Osteoblast (primary cell): Measurements from ENCODE around the gene AHNAK2. TPM values are rescaled to one million over a fixed set of nuclear protein-coding genes. Genes with fewer than 3 reads are reported as not detected.

Source experiments
- DNase-seq: peaks from one replicate; pipeline ENCODE4 v3.0.0; 2011; ENCODE audit warnings: low spot score, mixed read lengths; ENCODE audit not compliant: insufficient read length; ENCODE audit errors: missing footprints
- H2AFZ ChIP-seq: 2 replicates; pipeline ENCODE4 v1.6.0; 2011; ENCODE audit warnings: mild to moderate bottlenecking, low read length
- H3K27ac ChIP-seq: 2 replicates; pipeline ENCODE4 v1.5.1; 2011; ENCODE audit warnings: mild to moderate bottlenecking, low read depth, low read length, moderate library complexity
- H3K27me3 ChIP-seq: 2 replicates; pipeline ENCODE4 v1.6.0; 2012; ENCODE audit warnings: mild to moderate bottlenecking, control low read depth, inconsistent platforms, low read length, moderate library complexity; ENCODE audit not compliant: insufficient read depth
- H3K36me3 ChIP-seq: 2 replicates; pipeline ENCODE4 v1.5.1; 2011; ENCODE audit warnings: mild to moderate bottlenecking, low read length, control low read depth, moderate library complexity; ENCODE audit not compliant: insufficient read depth
- H3K4me1 ChIP-seq: 2 replicates; pipeline ENCODE4 v1.5.1; 2011; ENCODE audit warnings: mild to moderate bottlenecking, low read length, control low read depth, moderate library complexity; ENCODE audit not compliant: insufficient read depth
- H3K4me2 ChIP-seq: 2 replicates; pipeline ENCODE4 v1.6.0; 2011; ENCODE audit warnings: mild to moderate bottlenecking, low read length; ENCODE audit not compliant: insufficient read depth
- H3K4me3 ChIP-seq: fragments of 200-600 bp; sonication (generic); 3 replicates; pipeline ENCODE4 v1.5.1; 2012; ENCODE audit warnings: mild to moderate bottlenecking, low read length, inconsistent platforms; ENCODE audit not compliant: insufficient read depth
- H3K79me2 ChIP-seq: 2 replicates; pipeline ENCODE4 v1.6.0; 2012; ENCODE audit warnings: mild to moderate bottlenecking, low read length, control low read depth, inconsistent platforms; ENCODE audit not compliant: insufficient read depth
- H3K9me3 ChIP-seq: 2 replicates; pipeline ENCODE4 v1.5.1; 2011; ENCODE audit warnings: low read depth, low read length, control low read depth
- H4K20me1 ChIP-seq: 2 replicates; pipeline ENCODE4 v1.6.0; 2012; ENCODE audit warnings: mild to moderate bottlenecking, low read length, control low read depth; ENCODE audit not compliant: insufficient read depth
- CTCF ChIP-seq: IDR thresholded peaks from 2 replicates; pipeline ENCODE4 v1.5.1; 2011; ENCODE audit warnings: mild to moderate bottlenecking, low read depth, low read length, moderate library complexity; ENCODE audit errors: extremely low read depth
- total RNA-seq: library from RNA; depleted of rRNA; stranded (reverse); fragments of >200 nt; gene quantifications from 2 replicates; pipeline ENCODE4 v1.2.3, GENCODE V29; 2012

The AHNAK2 gene
- total RNA-seq, 1 donor: 30.8 TPM

GRCh38 chr14:104933746-104934733 lies 44.1 kb downstream of the AHNAK2 start:
- Histone ChIP-seq H2AFZ (no peak overlapping the region), H3K9me3 (no peaks in the 10 kb centered on the region), H3K4me3 (no peak overlapping the region), H4K20me1 (no peaks in the 10 kb centered on the region), H3K27ac (no peak overlapping the region), H3K27me3 (peaks cover 32% of the 10 kb centered on the region), H3K79me2 (no peaks in the 10 kb centered on the region), H3K4me1 (no peaks in the 10 kb centered on the region), H3K36me3 (no peaks in the 10 kb centered on the region), H3K4me2 (no peak overlapping the region)
- TF ChIP-seq CTCF: no peak
- DNase-seq: peak; percentile 88

- Histone ChIP-seq H2AFZ (peak overlapping the region; percentile 47), H4K20me1 (no peaks in the 10 kb centered on the region), H3K4me2 (peak overlapping the region; percentile 55), H3K9me3 (no peaks in the 10 kb centered on the region), H3K79me2 (no peaks in the 10 kb centered on the region), H3K27me3 (peaks cover 32% of the 10 kb centered on the region), H3K4me3 (peak overlapping the region; percentile 68), H3K4me1 (no peaks in the 10 kb centered on the region), H3K27ac (no peak overlapping the region), H3K36me3 (no peaks in the 10 kb centered on the region)
- peak; percentile 100 for DNase-seq
- peak; percentile 39 for TF ChIP-seq CTCF
Observed at GRCh38 chr14:104932676-104933631, 45.2 kb downstream of the AHNAK2 start.

- Histone ChIP-seq H3K27ac (no peak overlapping the region), H3K4me2 (peak overlapping the region; percentile 55)
Observed at GRCh38 chr14:104931771-104932675, 46.2 kb downstream of the AHNAK2 start.

More at GRCh38 chr14:104931771-104932675, 46.2 kb downstream of the AHNAK2 start:
- Histone ChIP-seq H3K36me3 (no peaks in the 10 kb centered on the region), H3K79me2 (no peaks in the 10 kb centered on the region), H4K20me1 (no peaks in the 10 kb centered on the region), H2AFZ (no peak overlapping the region), H3K4me3 (no peak overlapping the region), H3K9me3 (no peaks in the 10 kb centered on the region), H3K27me3 (peaks cover 32% of the 10 kb centered on the region), H3K4me1 (no peaks in the 10 kb centered on the region)
- peak; percentile 42 for DNase-seq
- no peak for TF ChIP-seq CTCF
